GM12801 (cell line): ENCODE data around the gene MAP2.

Experiments used
- TF ChIP-seq, protein P1 (sequence below): IDR thresholded peaks from one replicate; pipeline ENCODE4 v1.5.1; 2011; ENCODE audit warnings: control low read depth; ENCODE audit not compliant: insufficient read length; ENCODE audit errors: extremely low read depth

MAP2 gene, protein sequence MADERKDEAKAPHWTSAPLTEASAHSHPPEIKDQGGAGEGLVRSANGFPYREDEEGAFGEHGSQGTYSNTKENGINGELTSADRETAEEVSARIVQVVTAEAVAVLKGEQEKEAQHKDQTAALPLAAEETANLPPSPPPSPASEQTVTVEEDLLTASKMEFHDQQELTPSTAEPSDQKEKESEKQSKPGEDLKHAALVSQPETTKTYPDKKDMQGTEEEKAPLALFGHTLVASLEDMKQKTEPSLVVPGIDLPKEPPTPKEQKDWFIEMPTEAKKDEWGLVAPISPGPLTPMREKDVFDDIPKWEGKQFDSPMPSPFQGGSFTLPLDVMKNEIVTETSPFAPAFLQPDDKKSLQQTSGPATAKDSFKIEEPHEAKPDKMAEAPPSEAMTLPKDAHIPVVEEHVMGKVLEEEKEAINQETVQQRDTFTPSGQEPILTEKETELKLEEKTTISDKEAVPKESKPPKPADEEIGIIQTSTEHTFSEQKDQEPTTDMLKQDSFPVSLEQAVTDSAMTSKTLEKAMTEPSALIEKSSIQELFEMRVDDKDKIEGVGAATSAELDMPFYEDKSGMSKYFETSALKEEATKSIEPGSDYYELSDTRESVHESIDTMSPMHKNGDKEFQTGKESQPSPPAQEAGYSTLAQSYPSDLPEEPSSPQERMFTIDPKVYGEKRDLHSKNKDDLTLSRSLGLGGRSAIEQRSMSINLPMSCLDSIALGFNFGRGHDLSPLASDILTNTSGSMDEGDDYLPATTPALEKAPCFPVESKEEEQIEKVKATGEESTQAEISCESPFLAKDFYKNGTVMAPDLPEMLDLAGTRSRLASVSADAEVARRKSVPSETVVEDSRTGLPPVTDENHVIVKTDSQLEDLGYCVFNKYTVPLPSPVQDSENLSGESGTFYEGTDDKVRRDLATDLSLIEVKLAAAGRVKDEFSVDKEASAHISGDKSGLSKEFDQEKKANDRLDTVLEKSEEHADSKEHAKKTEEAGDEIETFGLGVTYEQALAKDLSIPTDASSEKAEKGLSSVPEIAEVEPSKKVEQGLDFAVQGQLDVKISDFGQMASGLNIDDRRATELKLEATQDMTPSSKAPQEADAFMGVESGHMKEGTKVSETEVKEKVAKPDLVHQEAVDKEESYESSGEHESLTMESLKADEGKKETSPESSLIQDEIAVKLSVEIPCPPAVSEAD (N-terminal part only)

DNA sequence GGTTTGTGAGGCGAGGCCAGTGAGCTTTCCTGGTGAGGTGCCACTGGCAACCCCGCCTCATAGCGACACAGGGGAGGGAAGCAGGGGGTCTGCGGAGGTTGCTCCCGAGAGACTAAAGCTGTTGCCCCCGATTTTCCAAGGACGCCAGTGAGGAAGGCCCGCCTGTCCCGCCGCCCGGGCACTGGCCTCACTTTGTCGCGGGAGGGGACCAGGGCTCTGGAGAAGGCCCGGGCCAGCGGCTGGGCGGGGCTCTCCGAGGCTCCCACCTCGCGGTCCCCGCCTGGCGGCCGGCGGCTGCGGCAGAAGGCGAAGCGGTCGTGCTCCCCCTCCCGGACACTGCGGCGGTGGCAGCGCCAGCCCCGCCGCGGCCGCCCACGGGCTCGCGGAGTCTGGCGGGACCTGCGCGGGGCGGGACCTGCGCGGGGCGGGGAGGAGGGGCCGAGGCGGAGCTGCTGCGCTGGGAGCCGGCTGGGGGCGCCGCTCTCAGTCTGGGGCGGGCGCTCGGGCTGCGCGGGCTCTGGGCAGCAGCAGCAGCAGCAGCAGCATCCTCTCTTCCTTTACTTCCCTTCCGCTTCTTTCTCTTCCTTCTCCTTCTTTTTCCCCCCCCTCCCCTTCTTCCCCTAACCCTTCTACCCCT, at the start of gene MAP2:
MAP2 (plus strand) TSS at position 486 of the 637 bp plus-strand sequence. CDS start 229,124 bp downstream, outside the sequence.
- TF ChIP-seq, protein P1, sequence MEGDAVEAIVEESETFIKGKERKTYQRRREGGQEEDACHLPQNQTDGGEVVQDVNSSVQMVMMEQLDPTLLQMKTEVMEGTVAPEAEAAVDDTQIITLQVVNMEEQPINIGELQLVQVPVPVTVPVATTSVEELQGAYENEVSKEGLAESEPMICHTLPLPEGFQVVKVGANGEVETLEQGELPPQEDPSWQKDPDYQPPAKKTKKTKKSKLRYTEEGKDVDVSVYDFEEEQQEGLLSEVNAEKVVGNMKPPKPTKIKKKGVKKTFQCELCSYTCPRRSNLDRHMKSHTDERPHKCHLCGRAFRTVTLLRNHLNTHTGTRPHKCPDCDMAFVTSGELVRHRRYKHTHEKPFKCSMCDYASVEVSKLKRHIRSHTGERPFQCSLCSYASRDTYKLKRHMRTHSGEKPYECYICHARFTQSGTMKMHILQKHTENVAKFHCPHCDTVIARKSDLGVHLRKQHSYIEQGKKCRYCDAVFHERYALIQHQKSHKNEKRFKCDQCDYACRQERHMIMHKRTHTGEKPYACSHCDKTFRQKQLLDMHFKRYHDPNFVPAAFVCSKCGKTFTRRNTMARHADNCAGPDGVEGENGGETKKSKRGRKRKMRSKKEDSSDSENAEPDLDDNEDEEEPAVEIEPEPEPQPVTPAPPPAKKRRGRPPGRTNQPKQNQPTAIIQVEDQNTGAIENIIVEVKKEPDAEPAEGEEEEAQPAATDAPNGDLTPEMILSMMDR: no peak

- TF ChIP-seq, protein P1: no peak
These were observed 47.2 kb upstream of the MAP2 start for GRCh38 chr2:209376686-209377085.

DNA sequence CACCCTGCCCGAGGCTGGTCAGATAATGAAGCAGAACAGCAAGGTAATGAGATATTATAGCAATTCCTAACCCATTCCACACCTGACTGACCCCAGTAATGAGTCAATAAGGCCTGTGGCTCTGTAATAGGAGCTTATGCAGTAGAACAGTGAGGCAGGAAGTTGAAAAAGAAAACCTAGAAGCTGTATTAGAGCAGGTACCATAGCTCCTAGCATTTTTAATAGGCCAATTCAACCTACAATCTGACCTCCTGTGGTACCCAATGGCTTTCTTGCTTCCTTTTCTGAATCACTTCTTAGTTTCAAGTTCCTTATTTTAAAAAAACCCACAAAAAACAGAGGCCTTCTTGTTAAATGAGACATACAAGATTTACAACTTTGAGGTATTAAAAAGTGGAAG, 43.6 kb upstream of the MAP2 start:
- TF ChIP-seq, protein P1: no peak

DNA sequence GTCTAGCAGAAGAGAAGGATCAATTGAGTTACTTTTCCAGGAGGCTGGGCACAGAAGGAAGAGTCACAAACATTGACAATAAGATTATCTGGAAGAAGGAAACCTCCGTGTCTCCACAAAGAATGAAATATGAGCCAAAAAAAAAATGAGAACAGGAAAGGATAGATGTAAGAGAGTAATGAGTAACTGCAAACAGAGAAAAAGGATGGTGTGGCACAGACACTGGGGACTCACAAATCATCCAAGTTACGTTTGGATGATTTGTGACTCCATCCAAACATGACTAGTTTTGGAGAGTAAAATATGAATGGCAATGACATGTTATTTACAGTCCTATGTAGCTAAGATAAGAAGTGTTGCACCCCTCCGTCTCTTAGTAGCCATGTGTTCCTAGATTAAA, 42.8 kb upstream of the MAP2 start:
- TF ChIP-seq, protein P1: no peak

GRCh38 chr2:209382775-209383174, 41.1 kb upstream of the MAP2 start:
- TF ChIP-seq, protein P1: no peak

GRCh38 chr2:209383212-209383611, 40.6 kb upstream of the MAP2 start:
- TF ChIP-seq, protein P1: no peak
